ENCODE results near the gene IGF1R.

IGF1R gene

DNA sequence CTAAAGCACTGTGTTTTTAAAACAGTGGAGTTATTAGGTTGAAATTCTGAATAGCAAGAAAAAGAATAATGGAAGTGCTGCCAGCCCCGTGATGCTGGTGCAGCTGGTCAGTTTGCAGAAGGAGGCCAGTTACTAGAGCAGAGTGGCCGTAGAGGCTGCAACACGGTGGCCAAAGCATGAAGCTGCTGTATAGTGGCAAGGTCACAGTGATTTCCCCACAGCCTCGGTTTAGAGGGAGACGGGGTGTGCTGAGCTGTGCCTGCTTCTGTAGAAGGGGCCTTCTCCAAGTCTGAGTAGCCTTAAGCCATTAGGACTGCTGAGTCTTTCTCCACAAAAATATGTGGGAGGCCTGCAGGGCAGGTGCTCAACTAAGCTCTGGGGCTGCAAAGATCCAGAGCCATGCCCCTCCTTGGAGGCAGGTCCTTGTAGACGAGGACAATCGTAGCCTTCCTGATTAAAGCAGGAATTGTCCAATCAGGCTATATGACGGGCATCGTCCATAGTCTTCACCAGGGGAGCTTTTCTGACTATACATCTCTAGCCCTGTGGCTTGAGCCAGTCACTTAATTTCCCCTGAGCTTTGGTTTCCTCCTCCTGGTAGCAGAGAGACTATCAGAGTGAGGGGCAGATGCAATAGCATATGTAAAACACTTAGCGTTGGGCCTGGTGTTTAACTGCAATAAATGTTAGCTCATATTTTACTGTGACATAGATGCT lies 207.6 kb downstream of the IGF1R start:
- H3K79me2 ChIP-seq (ENCODE audit: insufficient read depth, low read length): no peaks in the 10 kb centered on the region
- no peaks in the 10 kb centered on the region for H3F3A ChIP-seq (ENCODE audit: insufficient read depth)
- H2AFZ ChIP-seq (ENCODE audit: low read depth, low read length, severe bottlenecking): no peak overlapping the region
- no peaks in the 10 kb centered on the region for H3K27me3 ChIP-seq (ENCODE audit: low read length)
- no peaks in the 10 kb centered on the region for H3K9me2 ChIP-seq (replicated peaks; ENCODE audit: insufficient read depth, low read length)
- TF ChIP-seq, protein P1, sequence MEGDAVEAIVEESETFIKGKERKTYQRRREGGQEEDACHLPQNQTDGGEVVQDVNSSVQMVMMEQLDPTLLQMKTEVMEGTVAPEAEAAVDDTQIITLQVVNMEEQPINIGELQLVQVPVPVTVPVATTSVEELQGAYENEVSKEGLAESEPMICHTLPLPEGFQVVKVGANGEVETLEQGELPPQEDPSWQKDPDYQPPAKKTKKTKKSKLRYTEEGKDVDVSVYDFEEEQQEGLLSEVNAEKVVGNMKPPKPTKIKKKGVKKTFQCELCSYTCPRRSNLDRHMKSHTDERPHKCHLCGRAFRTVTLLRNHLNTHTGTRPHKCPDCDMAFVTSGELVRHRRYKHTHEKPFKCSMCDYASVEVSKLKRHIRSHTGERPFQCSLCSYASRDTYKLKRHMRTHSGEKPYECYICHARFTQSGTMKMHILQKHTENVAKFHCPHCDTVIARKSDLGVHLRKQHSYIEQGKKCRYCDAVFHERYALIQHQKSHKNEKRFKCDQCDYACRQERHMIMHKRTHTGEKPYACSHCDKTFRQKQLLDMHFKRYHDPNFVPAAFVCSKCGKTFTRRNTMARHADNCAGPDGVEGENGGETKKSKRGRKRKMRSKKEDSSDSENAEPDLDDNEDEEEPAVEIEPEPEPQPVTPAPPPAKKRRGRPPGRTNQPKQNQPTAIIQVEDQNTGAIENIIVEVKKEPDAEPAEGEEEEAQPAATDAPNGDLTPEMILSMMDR (IDR thresholded peaks at IDR 0.05; ENCODE audit: insufficient read depth, low read length, poor library complexity, severe bottlenecking): no peak
- TF ChIP-seq EZH2phosphoT487 (conservative IDR thresholded peaks at IDR 0.05; ENCODE audit: low read length): no peak
- H3K4me3 ChIP-seq (ENCODE audit: insufficient read depth, low read length, poor library complexity, severe bottlenecking): no peak overlapping the region
- H3K9ac ChIP-seq (ENCODE audit: low read length): no peak overlapping the region
- no peaks in the 10 kb centered on the region for H3K9me3 ChIP-seq (ENCODE audit: insufficient read depth, low read length)
- no peak overlapping the region for H3K4me2 ChIP-seq (ENCODE audit: low read depth, low read length, poor library complexity, severe bottlenecking)
- 0 out of 2 replicates have a peak, but pooled peaks cover 4% of the 10 kb centered on the region for H4K20me1 ChIP-seq (ENCODE audit: low read depth, low read length)
- H3K36me3 ChIP-seq (ENCODE audit: low read length): no peaks in the 10 kb centered on the region
- H3K27ac ChIP-seq (ENCODE audit: low read depth, low read length): no peak overlapping the region

DNA sequence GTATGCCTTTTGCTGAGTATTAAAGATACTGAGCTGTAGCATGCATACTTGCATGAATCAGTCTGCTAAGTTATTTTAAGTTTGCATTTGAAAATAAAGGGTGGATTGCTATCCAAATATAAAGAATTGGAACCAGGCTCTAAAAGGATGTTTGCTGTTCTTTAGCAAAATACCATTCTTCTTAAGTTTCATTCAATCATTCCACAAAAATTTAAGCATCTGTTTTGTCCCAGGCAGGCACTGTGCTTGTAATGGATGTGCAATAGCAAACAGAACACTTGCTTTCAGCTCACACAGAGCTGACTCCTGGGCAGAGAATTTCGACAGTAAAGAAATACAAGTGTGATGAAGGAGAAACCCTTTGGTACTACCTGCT lies 208.2 kb downstream of the IGF1R start:
- H3K9me3 ChIP-seq (ENCODE audit: insufficient read depth, low read length): no peaks in the 10 kb centered on the region
- no peaks in the 10 kb centered on the region for H3K79me2 ChIP-seq (ENCODE audit: insufficient read depth, low read length)
- H4K20me1 ChIP-seq (ENCODE audit: low read depth, low read length): peaks cover 4% of the 10 kb centered on the region; the same call in 1 of the 2 replicates
- H3F3A ChIP-seq (ENCODE audit: insufficient read depth): no peaks in the 10 kb centered on the region
- no peaks in the 10 kb centered on the region for H3K9me2 ChIP-seq (replicated peaks; ENCODE audit: insufficient read depth, low read length)
- no peak overlapping the region for H3K9ac ChIP-seq (ENCODE audit: low read length)
- TF ChIP-seq, protein P1 (IDR thresholded peaks at IDR 0.05; ENCODE audit: insufficient read depth, low read length, poor library complexity, severe bottlenecking): no peak
- TF ChIP-seq EZH2phosphoT487 (conservative IDR thresholded peaks at IDR 0.05; ENCODE audit: low read length): no peak
- H3K27ac ChIP-seq (ENCODE audit: low read depth, low read length): no peak overlapping the region
- no peak overlapping the region for H3K4me2 ChIP-seq (ENCODE audit: low read depth, low read length, poor library complexity, severe bottlenecking)
- H3K4me3 ChIP-seq (ENCODE audit: insufficient read depth, low read length, poor library complexity, severe bottlenecking): no peak overlapping the region
- no peak overlapping the region for H2AFZ ChIP-seq (ENCODE audit: low read depth, low read length, severe bottlenecking)
- H3K27me3 ChIP-seq (ENCODE audit: low read length): no peaks in the 10 kb centered on the region
- H3K36me3 ChIP-seq (ENCODE audit: low read length): no peaks in the 10 kb centered on the region

DNA sequence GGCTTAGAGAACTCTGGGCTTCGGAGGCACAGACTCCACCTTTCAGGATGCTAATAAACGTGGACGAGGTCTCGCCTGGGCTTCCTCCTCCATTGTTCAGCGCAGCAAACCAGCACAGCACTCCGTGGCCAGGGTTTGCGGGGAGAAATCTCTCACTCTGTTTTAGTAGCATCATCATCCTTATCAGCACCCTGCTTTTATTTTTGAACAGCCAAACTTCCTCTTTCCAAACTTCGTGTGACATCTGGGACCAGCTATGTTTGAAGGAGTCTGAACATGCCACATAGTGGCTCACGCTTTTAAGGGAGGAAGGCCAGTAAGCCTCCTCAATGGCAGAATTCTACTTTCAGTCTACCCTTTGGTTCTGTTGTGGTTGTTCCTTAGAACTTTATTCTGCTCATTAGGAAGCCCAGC lies 210.3 kb downstream of the IGF1R start:
- TF ChIP-seq, protein P1 (IDR thresholded peaks at IDR 0.05; ENCODE audit: insufficient read depth, low read length, poor library complexity, severe bottlenecking): no peak
- no peak for TF ChIP-seq EZH2phosphoT487 (conservative IDR thresholded peaks at IDR 0.05; ENCODE audit: low read length)
- H3K9me3 ChIP-seq (ENCODE audit: insufficient read depth, low read length): no peaks in the 10 kb centered on the region
- H2AFZ ChIP-seq (ENCODE audit: low read depth, low read length, severe bottlenecking): no peak overlapping the region
- no peak overlapping the region for H3K9ac ChIP-seq (ENCODE audit: low read length)
- H3K9me2 ChIP-seq (replicated peaks; ENCODE audit: insufficient read depth, low read length): no peaks in the 10 kb centered on the region
- H3K4me3 ChIP-seq (ENCODE audit: insufficient read depth, low read length, poor library complexity, severe bottlenecking): no peak overlapping the region
- no peaks in the 10 kb centered on the region for H3K27me3 ChIP-seq (ENCODE audit: low read length)
- H3K4me2 ChIP-seq (ENCODE audit: low read depth, low read length, poor library complexity, severe bottlenecking): no peak overlapping the region
- H3F3A ChIP-seq (ENCODE audit: insufficient read depth): no peaks in the 10 kb centered on the region
- H3K79me2 ChIP-seq (ENCODE audit: insufficient read depth, low read length): no peaks in the 10 kb centered on the region
- H3K27ac ChIP-seq (ENCODE audit: low read depth, low read length): no peak overlapping the region
- H4K20me1 ChIP-seq (ENCODE audit: low read depth, low read length): peaks cover 4% of the 10 kb centered on the region; the same call in 1 of the 2 replicates
- no peaks in the 10 kb centered on the region for H3K36me3 ChIP-seq (ENCODE audit: low read length)
